Measurements from ENCODE around the gene ELOVL3. TPM values are rescaled to one million over a fixed set of nuclear protein-coding genes. Genes with fewer than 3 reads are reported as not detected.
"Not testable (repeated sequence)": the region's sequence is repeated elsewhere in the genome, so short reads cannot be mapped to it uniquely, and the experiment has no call there.

The ELOVL3 gene
- total and polyA plus RNA-seq, 2 of the 4 experiments (the other 2 are of a cell fraction) = 0.09 to 0.36 TPM

GRCh38 chr10:102252508-102252907 is 26.4 kb downstream of the ELOVL3 start:
- H2BK120ac ChIP-seq (ENCODE audit: low read depth, low read length); H3K9me3 ChIP-seq (ENCODE audit: control insufficient read depth, insufficient read depth, low read length); H2BK20ac ChIP-seq (ENCODE audit: low read depth, low read length); H4K8ac ChIP-seq (ENCODE audit: low read depth in 2 of 2, low read length in 2 of 2); H3K18ac ChIP-seq (ENCODE audit: low read depth, low read length); H2AFZ ChIP-seq (replicated peaks; ENCODE audit: low read length, poor library complexity); BruUV-seq (replicated peaks); H3K27ac ChIP-seq (ENCODE audit: insufficient read depth, low read length); intact Hi-C loops (cut with micrococcal nuclease); H3K4ac ChIP-seq (ENCODE audit: low read depth, low read length); in situ Hi-C loops (cut with MboI; ENCODE audit: low sequenced_read_pairs); H3K4me2 ChIP-seq (ENCODE audit: low read depth, low read length); H3K4me3 ChIP-seq (ENCODE audit: insufficient read depth, low read depth, low read length); POLR2A ChIA-PET (ENCODE audit: unreplicated experiment); H3K4me1 ChIP-seq (ENCODE audit: control insufficient read depth, insufficient read depth, low read length); H2AK9ac ChIP-seq (replicated peaks; ENCODE audit: low read depth, low read length, poor library complexity); H2BK15ac ChIP-seq (ENCODE audit: low read depth, low read length); H2AK5ac ChIP-seq (ENCODE audit: low read depth, low read length); H4K91ac ChIP-seq (ENCODE audit: insufficient read depth, low read depth, low read length); H3K27me3 ChIP-seq (ENCODE audit: control insufficient read depth, insufficient read depth, low read length); H4K5ac ChIP-seq (ENCODE audit: low read depth, low read length); DNase-seq; H3K23ac ChIP-seq (ENCODE audit: low read depth, low read length); H3K36me3 ChIP-seq (ENCODE audit: control insufficient read depth, insufficient read depth, low read length); H3K9ac ChIP-seq (ENCODE audit: low read depth, low read length); H3K14ac ChIP-seq (replicated peaks; ENCODE audit: low read depth, low read length); dilution Hi-C loops (cut with HindIII; ENCODE audit: low sequenced_read_pairs, unreplicated experiment); H3K56ac ChIP-seq (ENCODE audit: extremely low read depth, insufficient read depth, low read length): not testable (repeated sequence)
- peak overlapping the region; percentile 30 for H2BK5ac ChIP-seq (ENCODE audit: low read depth, low read length, poor library complexity, severe bottlenecking)
- peaks cover 97% of the 10 kb centered on the region for H4K20me1 ChIP-seq (ENCODE audit: insufficient read depth, low read length)
- peaks cover 22% of the 10 kb centered on the region for H3K9me1 ChIP-seq (ENCODE audit: insufficient read depth, low read length)
- CTCF ChIA-PET = interaction anchor here (0.6 kb wide), 1 partner anchor 104 kb away, joined by 3 read pairs; no protein-coding TSS in a partner anchor
- no CpG with 5 or more reads among the region's 3 CpGs for WGBS, 2 experiments (ENCODE audit: extremely low coverage in 2 of 2, insufficient read length in 1 of 2)
- 0 out of 2 replicates have a peak, but pooled peaks have one; percentile 14 for ATAC-seq (ENCODE audit: low read depth)
- H3K79me1 ChIP-seq (ENCODE audit: low read depth in 1 of 2, low read length in 2 of 2) = peaks cover 8 to 83% of the 10 kb centered on the region in 2 experiments; a peak in 3 of 4 replicates

Data from IMR-90 (cell line).